ENCODE measurements around the gene ABI2.

The ABI2 gene

GRCh38 chr2:203484266-203485112, 156.3 kb downstream of the ABI2 start:
- peak; percentile 31 for DNase-seq

GRCh38 chr2:203489531-203489930, 161.3 kb downstream of the ABI2 start:
- DNase-seq, result no peak

GRCh38 chr2:203490391-203490790, 162.2 kb downstream of the ABI2 start:
- no peak for DNase-seq

- DNase-seq, result no peak
These were observed 164.8 kb downstream of the ABI2 start for GRCh38 chr2:203492965-203493364.

Measured in fibroblast of upper back skin (primary cell).